AG20443 (cell line): ENCODE measurements around the gene RBPMS2.

ENCODE experiments used
- DNase-seq: peaks from one replicate; pipeline ENCODE4 v3.0.0; 2012; ENCODE audit warnings: low spot score, mixed read lengths

Gene RBPMS2

DNA sequence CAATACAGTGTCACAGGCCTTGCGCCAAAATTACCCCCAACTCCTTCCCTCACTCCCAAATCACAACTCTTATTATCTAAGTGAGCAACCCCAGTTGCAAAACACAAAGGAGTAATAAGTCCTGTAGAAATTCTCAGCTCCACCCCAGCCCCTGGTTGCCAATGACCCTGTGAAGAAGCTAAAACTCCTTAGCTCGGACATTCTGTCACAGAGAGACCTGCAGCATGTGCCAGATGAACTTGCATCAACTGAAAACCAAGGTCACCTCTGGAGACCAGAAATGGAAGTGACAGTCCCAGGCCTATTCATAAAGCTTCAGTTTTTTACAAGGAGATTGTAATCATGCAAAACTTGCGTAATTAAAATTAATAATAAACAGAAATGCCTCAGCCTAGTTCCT lies 55.2 kb downstream of the RBPMS2 start:
- DNase-seq, result peak; percentile 4

DNA sequence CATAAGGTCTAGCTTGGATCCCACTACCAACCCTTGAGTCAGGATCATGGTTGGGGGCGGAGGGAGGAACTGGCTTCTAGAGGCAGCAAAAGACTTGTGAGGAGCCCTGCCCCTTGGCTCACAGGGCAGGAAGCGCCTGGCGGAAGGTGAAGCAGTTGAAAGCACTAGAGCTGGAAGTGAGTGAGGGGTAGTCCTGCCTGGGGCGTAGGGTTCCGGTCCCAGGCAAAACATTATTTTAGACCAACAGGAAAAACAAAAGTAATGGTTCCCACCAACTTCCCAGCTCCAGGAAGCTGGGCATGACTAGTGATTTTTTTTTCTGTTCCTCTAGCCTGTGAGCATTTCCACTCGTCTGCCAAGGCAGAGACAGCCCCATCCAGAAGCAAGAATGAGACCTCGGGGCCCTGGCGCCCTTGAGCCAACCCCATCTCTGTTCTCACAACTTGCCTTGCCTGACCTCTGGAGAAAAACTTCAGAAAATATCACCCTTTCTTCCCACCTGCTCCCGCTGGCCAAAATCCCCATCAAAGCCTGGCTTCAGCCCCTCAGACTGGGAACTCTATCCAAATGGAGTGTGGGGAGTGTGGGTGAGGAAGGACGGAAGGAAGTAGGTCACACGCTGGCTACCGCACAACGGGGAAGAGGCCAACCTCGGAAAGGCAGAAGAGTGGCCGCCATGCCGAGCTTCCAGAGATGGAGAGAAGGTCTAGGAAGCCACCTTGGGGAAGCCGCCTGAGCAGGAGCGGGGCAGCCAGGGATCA lies 57.5 kb downstream of the RBPMS2 start:
- DNase-seq, result no peak

- DNase-seq, result no peak
Observed at GRCh38 chr15:64717130-64717529, 58.3 kb downstream of the RBPMS2 start.

- no peak for DNase-seq
Observed at GRCh38 chr15:64716452-64716851, 58.9 kb downstream of the RBPMS2 start.

DNA sequence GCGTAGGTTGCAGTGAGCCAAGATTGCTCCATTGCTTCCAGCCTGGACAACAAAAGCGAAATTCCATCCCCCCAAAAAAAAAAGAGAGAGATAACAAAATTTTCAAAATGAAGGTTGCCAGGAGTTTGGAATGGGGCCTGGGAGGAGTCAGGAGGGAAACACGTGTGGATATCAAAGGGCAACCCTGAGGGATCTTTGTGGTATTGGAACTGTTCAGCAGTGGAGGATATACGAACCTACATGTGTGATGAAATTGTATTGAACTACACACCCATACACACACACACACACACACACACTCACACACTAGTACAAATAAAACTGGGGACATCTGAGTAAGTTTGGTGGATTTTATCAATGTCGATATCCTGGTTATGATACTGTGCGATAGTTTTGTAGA lies 61.8 kb downstream of the RBPMS2 start:
- DNase-seq, result no peak

DNA sequence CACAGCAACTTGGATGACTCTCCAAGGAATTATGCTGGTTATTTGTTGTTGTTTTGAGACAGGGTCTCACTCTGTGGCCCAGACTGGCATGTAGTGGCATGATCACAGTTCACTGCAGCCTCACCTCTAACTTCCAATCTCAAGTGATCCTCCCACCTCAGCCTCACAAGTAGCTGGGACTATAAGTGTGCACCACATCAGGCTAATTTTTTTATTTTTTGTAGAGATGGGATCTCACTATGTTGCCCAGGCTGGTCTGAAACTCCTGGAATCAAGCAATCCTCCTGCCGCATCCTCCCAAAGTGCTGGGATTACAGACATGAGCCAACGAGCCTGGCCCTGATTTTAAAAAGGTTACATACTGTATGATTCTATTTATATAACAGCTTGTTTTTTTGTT lies 63.0 kb downstream of the RBPMS2 start:
- DNase-seq, result no peak

DNA sequence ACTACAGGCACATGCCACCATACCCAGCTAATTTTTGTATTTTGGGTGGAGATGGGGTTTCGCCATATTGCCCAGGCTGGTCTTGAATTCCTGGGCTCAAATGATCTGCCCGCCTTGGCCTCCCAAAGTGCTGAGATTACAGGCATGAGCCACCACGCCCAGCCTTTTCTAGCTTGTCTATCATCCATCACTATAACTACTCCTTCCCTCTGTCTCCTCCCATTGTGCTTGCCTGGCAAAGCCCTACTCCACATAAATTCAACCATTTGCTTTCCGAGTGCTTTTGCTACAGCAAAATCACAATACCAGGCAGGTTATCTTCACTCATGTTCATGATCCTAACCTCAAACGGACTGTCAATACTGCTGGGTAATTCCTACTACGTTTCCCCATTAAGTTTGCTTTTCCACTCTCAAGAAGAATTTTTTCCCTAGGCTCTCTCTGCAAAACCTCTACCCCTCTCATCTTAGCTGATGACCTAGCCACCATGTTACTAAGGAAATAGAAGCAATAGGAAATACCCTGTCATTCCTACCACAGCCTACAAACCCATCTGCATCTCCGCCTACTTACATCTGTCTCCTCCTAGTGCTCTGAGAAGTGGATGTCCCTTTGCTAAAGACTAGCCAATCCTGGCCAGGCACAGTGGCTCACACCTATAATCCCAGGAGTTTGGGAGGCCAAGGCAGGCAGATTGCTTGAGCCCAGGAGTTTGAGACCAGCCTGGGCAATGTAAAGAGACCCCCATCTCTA lies 64.5 kb downstream of the RBPMS2 start:
- no peak for DNase-seq

GRCh38 chr15:64706011-64706911 lies 69.1 kb downstream of the RBPMS2 start:
- no peak for DNase-seq

- DNase-seq, result no peak
Observed at GRCh38 chr15:64705006-64705405, 70.4 kb downstream of the RBPMS2 start.

DNA sequence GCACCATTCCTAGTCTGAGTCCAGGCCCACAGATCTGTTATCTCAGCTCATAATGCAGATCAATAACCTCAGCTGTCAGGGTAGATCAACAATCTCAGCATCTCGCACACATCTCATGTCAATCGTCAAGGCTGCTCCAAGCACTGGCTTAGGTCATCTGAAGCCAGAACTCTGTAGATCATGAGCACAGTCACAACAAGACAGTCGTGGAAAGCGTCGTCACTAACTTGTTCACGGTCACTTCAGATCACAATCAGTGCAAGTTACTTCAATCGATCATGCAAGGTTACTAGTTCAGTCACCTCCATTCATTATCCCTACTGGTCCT lies 71.8 kb downstream of the RBPMS2 start:
- no peak for DNase-seq

DNA sequence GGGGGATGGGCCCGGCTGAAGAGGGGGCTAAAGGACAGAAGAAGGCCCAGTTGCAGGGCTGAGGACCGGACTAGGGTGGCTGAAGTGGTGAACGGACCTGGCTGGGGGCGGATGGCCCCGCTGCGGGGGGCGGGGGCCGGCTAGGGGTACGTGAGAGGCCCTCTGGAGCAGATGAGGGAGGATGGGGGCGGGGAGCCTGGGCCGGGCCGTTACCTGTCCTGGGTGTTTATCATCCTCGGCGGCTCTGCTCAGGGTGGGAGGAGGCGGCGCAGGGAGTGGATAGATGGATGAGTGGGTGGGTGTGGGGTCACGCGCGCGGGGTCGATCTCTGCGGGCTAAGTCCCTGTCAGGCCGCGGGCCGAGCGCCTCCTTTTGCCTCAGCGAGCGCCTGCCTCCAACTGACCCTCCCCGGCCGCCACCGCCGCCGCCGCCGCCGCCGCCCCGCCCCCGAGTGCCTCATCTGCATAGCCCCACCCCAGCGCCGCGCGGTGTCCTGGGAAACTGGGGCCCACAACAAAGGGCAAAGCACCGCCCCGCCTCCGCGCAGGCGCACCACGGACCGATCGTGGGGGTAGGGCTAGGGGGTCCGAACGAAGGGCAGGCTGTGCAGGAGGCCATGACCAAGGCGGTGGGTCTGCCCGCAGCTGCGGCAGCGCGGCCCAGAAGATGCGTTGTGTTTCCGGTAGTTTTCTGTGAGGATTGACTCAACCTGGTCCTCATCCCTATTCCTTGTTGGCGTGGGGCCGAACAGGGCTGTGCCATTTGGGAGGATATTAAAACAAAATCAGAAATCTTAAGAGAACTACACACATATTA lies 72.4 kb downstream of the RBPMS2 start:
- peak; percentile 100 for DNase-seq

DNA sequence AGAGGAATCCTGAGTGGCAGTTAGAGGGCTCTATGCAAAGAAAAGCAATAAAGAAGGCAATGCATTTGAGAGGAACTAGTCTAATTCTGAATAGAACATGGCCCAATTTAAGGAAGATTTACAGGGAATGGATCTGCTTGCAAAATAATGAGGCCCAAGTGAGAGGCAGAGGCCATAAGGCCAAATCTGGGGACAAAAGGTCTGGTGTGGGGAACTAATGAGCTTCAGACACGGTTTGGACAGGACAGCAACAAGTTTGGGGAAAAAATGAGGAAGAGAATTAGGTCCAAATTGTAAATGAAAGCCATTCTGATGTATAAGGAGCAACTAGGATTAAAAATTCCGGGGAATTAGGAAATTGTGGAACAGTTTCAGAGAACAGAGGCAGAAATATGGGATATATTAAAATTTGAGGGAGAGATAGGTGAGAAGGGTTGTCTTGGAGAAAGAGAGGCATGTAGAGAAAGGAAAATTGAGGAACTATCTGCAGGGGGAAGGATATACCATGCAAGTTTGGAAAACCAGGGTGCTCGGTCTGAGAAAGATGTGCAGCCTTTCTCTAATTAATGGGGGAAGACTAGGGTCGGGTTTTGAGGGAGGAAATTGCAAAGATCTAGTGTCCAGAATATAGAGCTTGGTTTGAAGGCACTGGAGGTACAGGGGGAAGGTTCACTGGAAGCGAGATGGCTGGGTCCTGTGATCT lies 73.8 kb downstream of the RBPMS2 start:
- DNase-seq, result no peak

DNA sequence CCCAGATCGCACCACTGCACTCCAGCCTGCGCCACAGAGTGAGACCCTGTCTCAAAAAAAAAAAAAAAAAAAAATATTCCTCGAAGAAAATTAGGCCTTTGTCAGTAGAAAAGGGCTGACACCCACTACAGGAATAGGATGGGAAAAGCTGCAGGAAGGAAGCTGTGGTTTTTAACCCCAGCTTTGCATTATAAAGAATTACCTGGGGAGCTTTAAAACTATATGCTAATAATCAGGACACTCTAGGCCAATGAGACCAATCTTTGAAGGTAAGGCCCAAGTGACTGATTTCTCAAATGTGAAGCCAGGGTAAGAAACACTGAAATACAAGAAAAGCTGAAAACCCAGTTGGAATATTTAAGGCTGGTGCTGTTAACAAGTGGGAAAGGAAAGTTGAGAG lies 74.3 kb downstream of the RBPMS2 start:
- no peak for DNase-seq

GRCh38 chr15:64699751-64700388 lies 75.5 kb downstream of the RBPMS2 start:
- peak; percentile 24 for DNase-seq

DNA sequence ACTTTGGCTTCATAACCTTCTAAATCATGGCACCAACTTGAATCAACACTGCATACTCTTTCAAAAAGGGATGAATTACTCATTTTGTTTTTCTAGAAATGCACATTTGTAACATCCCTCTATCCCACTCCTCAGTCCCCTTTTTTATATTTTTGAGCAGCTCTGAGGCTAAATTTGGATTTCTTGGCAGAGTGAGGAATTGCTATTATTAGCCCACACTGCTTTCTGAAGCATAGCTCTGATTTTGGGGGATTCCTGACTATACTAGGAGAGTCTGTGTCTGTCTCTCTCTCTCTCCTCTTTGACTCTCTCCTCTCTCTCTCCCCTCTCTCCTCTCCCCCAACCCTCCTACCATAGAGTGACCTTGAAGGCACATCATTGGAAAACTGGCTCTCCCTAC lies 76.6 kb downstream of the RBPMS2 start:
- no peak for DNase-seq

DNA sequence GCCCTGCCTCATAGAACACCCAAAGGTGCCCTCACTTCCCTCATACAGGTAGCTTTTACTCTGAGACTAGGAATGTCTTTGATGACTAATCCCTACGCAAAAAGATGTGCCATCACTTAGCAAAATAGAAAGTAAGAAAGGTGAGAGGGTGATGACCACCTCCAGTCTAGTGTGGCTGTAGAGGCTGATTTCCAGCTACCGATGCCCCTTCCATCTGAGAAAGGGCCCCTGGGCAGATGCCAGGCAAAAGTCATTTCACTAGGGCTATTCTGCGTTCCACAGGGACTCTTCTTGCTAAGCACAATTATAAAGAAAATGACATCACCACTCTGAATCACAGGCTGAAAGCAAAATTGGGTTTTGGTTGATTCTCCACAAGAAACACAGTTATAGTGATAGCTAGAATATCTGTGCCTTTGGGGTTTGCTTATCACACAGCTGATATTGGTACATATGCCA lies 77.4 kb downstream of the RBPMS2 start:
- DNase-seq, result no peak

DNA sequence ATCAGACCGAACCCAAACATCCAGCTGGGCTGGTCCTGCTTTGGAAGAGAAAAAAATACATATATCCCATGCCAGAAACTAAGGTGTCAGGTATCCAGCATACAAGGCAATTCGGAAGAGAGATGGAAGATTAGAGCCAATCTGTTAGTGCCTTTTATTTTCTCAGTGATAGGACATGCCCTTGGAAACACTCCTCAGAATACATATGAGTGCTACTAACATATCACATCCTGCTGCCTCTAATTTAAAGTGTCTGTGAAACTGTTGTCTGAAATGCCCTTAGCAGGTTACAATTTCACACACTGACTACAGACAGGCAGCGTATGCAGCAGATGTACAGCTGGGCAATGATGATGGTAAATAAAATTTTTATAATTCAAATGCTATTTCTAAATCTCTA lies 78.9 kb downstream of the RBPMS2 start:
- DNase-seq, result no peak

GRCh38 chr15:64695561-64695992 lies 79.8 kb downstream of the RBPMS2 start:
- DNase-seq, result no peak

DNA sequence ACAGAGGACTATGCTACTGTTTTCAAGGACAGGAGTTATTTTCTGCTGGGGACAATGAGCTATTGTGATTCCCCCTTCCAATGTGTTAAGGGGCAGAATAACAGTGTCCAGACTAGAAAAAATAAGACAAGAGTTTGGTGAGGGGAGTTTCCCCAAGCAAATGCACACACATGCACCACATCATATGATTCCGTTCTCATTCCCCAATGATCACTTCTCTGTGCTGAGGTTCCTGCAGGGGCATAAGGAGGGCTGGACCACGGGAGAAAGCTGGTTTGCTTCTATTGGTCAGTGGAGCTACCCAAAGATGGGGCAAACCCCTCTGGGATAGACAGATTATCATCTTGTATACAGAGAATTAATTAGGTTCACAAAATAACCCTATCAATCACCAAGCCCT lies 80.6 kb downstream of the RBPMS2 start:
- no peak for DNase-seq

GRCh38 chr15:64693134-64693533 lies 82.3 kb downstream of the RBPMS2 start:
- DNase-seq, result peak; percentile 88
